ENCODE measurements around the gene PACS2.

DNA sequence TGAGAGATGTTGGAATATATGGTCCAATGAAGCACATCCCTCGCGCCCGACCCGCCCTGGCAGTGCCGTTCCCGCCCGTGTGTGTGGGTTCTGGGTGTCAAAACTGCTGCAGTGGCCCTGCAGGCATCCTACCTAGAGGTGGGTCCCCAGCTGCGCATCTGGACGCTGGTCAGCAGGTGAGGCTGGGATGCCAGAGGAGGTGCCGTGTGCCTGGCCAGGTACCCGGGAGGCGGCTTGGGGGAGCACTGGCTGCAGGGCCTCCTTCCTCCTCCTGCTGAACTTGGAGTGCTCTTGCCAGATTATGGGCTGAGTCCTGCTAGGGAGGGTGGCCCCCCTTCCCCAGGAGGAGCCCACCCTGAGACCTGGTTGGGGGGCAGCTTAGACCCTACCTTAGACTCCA, 110.3 kb downstream of the PACS2 start:
- TF ChIP-seq CTCF (IDR thresholded peaks at IDR 0.05; ENCODE audit: poor library complexity) (no peak), EZH2phosphoT487 (IDR thresholded peaks at IDR 0.05; ENCODE audit: low read depth, severe bottlenecking, unreplicated experiment) (no peak)
